Measurements from ENCODE around the gene RAI1.

The RAI1 gene

DNA sequence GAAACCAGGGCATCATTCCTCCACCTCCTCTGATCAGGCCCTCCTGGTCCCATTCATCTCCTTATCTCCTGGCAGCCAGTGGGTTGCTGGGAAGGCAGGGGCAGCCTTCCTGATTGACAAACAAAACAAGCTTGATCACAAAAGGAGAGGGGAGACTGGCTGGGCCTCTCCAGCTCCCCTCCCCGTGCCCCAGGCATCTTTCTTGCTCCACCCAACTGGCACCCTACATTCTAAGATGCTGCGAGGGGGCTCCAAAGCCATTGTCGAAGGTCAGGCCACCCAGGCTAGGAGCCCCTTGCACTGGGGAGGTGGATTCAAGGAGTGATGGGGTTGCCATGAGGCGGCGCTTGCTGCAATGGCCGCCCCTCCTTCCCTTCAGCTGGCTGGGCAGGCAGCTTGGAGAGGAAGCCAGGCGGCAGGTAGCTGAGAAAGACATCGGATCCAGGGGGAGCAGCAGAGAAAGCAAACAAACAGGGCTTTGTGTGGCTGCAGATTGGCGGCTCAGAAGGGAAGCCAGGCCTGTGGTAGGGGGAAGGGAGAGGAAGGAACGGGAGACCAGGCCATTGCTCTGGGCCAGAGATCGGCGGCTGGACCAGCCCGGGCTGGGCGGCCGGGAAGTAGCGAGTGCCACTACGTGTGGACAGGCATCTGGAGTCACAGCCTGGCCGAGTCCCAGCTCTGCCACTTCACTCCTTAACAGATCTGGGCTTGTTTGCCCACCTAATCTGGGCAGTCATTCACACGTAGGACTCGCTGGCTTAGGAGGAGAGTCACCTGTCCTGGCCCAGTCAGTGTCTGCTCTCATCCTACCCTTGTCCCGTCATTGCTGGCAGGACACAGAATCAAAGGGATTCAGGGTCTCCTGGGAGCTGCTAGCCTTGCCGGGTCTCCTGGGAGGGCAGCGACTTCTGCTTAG, 12.3 kb downstream of the RAI1 start (continued):
- TF ChIP-seq, protein P1, sequence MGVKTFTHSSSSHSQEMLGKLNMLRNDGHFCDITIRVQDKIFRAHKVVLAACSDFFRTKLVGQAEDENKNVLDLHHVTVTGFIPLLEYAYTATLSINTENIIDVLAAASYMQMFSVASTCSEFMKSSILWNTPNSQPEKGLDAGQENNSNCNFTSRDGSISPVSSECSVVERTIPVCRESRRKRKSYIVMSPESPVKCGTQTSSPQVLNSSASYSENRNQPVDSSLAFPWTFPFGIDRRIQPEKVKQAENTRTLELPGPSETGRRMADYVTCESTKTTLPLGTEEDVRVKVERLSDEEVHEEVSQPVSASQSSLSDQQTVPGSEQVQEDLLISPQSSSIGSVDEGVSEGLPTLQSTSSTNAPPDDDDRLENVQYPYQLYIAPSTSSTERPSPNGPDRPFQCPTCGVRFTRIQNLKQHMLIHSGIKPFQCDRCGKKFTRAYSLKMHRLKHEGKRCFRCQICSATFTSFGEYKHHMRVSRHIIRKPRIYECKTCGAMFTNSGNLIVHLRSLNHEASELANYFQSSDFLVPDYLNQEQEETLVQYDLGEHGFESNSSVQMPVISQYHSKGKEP (tag by site-specific recombination; IDR thresholded peaks at IDR 0.05): no peak
- no peak for TF ChIP-seq ZNF19 (tag by site-specific recombination; IDR thresholded peaks at IDR 0.05; ENCODE audit: low read depth)
- TF ChIP-seq ZFHX2 (tag by site-specific recombination; conservative IDR thresholded peaks at IDR 0.05): no peak
- peak; percentile 66 for TF ChIP-seq SP2 (tag by site-specific recombination; IDR thresholded peaks at IDR 0.05)

- peaks cover 64% of the 10 kb centered on the region for H3K4me1 ChIP-seq (ENCODE audit: control insufficient read depth, insufficient read depth, low read length)
- CTCF ChIA-PET: interaction anchor here (0.5 to 1.1 kb wide), 3 partner anchors 12 to 176 kb away, joined by 3 to 5 read pairs (median 3); no protein-coding TSS in a partner anchor
- POLR2A ChIA-PET: interaction anchor here (0.6 to 5.1 kb wide), 4 partner anchors 11 to 457 kb away, joined by 3 to 45 read pairs (median 4); partner anchors contain the start of genes DRC3, FLCN and TOM1L2
- H3K4me3 ChIP-seq (ENCODE audit: low read depth, low read length): peak overlapping the region; percentile 67
- H3K36me3 ChIP-seq (ENCODE audit: control insufficient read depth in 2 of 2, insufficient read depth in 1 of 2, low read length in 2 of 2): no peaks in the 10 kb centered on the region
- H3K27ac ChIP-seq (ENCODE audit: extremely low read depth, low read depth, low read length): peak overlapping the region; percentile 99
- H3K9me3 ChIP-seq (ENCODE audit: control insufficient read depth, insufficient read depth, low read depth, low read length): no peaks in the 10 kb centered on the region
- TF ChIP-seq KLF10 (tag by site-specific recombination; IDR thresholded peaks at IDR 0.05): peak; percentile 60; the same call in 1 of the 2 replicates
- TF ChIP-seq ZFP37 (tag by site-specific recombination; IDR thresholded peaks at IDR 0.05): 0 out of 2 replicates have a peak, but pooled peaks have one; percentile 60
- TF ChIP-seq ZNF530 (tag by site-specific recombination; IDR thresholded peaks at IDR 0.05; ENCODE audit: low read depth): no peak
- TF ChIP-seq ZNF404 (tag by site-specific recombination; IDR thresholded peaks at IDR 0.05): no peak
- peak; percentile 73 for TF ChIP-seq ZNF341 (tag by site-specific recombination; IDR thresholded peaks at IDR 0.05; ENCODE audit: low read depth)
- 0 out of 2 replicates have a peak, but pooled peaks have one; percentile 37 for TF ChIP-seq BCL11B (tag by site-specific recombination; IDR thresholded peaks at IDR 0.05; ENCODE audit: low read depth)
- TF ChIP-seq ZNF391 (tag by site-specific recombination; IDR thresholded peaks at IDR 0.05; ENCODE audit: borderline replicate concordance, low read depth): peak; percentile 13; the same call in 1 of the 2 replicates
- peak; percentile 92 for TF ChIP-seq ZBTB20 (tag by site-specific recombination; IDR thresholded peaks at IDR 0.05)
- peak; percentile 62; the same call in 1 of the 2 replicates for TF ChIP-seq ZFP69B (tag by site-specific recombination; IDR thresholded peaks at IDR 0.05)
- TF ChIP-seq ZNF670 (tag by site-specific recombination; IDR thresholded peaks at IDR 0.05; ENCODE audit: low read depth): no peak
- TF ChIP-seq ZNF221 (tag by site-specific recombination; IDR thresholded peaks at IDR 0.05; ENCODE audit: borderline replicate concordance): no peak
- TF ChIP-seq ZSCAN30 (tag by site-specific recombination; IDR thresholded peaks at IDR 0.05): 0 out of 2 replicates have a peak, but pooled peaks have one; percentile 31
- TF ChIP-seq ZNF248 (tag by site-specific recombination; IDR thresholded peaks at IDR 0.05): no peak
- 0 out of 2 replicates have a peak, but pooled peaks have one; percentile 75 for TF ChIP-seq ZNF76 (tag by site-specific recombination; IDR thresholded peaks at IDR 0.05; ENCODE audit: borderline replicate concordance, low read depth)
- peak; percentile 83 for TF ChIP-seq ZBTB8A (tag by site-specific recombination; IDR thresholded peaks at IDR 0.05)
- TF ChIP-seq ZNF2 (tag by site-specific recombination; IDR thresholded peaks at IDR 0.05): peak; percentile 41
- no peak for TF ChIP-seq ZNF266 (tag by site-specific recombination; IDR thresholded peaks at IDR 0.05; ENCODE audit: low read depth)
- no peak for TF ChIP-seq ZNF155 (tag by site-specific recombination; IDR thresholded peaks at IDR 0.05)
- TF ChIP-seq, protein P2, sequence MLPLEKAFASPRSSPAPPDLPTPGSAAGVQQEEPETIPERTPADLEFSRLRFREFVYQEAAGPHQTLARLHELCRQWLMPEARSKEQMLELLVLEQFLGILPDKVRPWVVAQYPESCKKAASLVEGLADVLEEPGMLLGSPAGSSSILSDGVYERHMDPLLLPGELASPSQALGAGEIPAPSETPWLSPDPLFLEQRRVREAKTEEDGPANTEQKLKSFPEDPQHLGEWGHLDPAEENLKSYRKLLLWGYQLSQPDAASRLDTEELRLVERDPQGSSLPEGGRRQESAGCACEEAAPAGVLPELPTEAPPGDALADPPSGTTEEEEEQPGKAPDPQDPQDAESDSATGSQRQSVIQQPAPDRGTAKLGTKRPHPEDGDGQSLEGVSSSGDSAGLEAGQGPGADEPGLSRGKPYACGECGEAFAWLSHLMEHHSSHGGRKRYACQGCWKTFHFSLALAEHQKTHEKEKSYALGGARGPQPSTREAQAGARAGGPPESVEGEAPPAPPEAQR (tag by site-specific recombination; IDR thresholded peaks at IDR 0.05): no peak
- peak; percentile 49 for TF ChIP-seq ZIC2 (tag by site-specific recombination; IDR thresholded peaks at IDR 0.05)
- no peak; the same call in 1 of the 2 replicates for TF ChIP-seq BCL11A (tag by site-specific recombination; IDR thresholded peaks at IDR 0.05; ENCODE audit: low read depth)
- TF ChIP-seq, protein P3, sequence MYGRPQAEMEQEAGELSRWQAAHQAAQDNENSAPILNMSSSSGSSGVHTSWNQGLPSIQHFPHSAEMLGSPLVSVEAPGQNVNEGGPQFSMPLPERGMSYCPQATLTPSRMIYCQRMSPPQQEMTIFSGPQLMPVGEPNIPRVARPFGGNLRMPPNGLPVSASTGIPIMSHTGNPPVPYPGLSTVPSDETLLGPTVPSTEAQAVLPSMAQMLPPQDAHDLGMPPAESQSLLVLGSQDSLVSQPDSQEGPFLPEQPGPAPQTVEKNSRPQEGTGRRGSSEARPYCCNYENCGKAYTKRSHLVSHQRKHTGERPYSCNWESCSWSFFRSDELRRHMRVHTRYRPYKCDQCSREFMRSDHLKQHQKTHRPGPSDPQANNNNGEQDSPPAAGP (tag by site-specific recombination; IDR thresholded peaks at IDR 0.05): peak; percentile 56
- TF ChIP-seq, protein P4, sequence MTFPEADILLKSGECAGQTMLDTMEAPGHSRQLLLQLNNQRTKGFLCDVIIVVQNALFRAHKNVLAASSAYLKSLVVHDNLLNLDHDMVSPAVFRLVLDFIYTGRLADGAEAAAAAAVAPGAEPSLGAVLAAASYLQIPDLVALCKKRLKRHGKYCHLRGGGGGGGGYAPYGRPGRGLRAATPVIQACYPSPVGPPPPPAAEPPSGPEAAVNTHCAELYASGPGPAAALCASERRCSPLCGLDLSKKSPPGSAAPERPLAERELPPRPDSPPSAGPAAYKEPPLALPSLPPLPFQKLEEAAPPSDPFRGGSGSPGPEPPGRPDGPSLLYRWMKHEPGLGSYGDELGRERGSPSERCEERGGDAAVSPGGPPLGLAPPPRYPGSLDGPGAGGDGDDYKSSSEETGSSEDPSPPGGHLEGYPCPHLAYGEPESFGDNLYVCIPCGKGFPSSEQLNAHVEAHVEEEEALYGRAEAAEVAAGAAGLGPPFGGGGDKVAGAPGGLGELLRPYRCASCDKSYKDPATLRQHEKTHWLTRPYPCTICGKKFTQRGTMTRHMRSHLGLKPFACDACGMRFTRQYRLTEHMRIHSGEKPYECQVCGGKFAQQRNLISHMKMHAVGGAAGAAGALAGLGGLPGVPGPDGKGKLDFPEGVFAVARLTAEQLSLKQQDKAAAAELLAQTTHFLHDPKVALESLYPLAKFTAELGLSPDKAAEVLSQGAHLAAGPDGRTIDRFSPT (tag by site-specific recombination; IDR thresholded peaks at IDR 0.05): peak; percentile 94
Observed at GRCh38 chr17:17694169-17695081, 13.2 kb downstream of the RAI1 start.

Measured in HEK293 (cell line).